AG10803 (cell line): Measurements from ENCODE around the gene HDAC2.
"Not testable (repeated sequence)": the region's sequence is repeated elsewhere in the genome, so short reads cannot be mapped to it uniquely, and the experiment has no call there.

ENCODE experiments used
- DNase-seq: peaks from one replicate; pipeline ENCODE4 v3.0.0; 2010; ENCODE audit warnings: low read depth
- H3K4me3 ChIP-seq: 2 replicates; pipeline ENCODE4 v1.5.1; 2011; ENCODE audit warnings: mild to moderate bottlenecking, low read length, control low read depth
- TF ChIP-seq, protein P1 (sequence below): conservative IDR thresholded peaks from 2 replicates; pipeline ENCODE4 v1.5.1; 2011; ENCODE audit warnings: mild to moderate bottlenecking, low read length, control low read depth, inconsistent platforms

HDAC2 gene

DNA sequence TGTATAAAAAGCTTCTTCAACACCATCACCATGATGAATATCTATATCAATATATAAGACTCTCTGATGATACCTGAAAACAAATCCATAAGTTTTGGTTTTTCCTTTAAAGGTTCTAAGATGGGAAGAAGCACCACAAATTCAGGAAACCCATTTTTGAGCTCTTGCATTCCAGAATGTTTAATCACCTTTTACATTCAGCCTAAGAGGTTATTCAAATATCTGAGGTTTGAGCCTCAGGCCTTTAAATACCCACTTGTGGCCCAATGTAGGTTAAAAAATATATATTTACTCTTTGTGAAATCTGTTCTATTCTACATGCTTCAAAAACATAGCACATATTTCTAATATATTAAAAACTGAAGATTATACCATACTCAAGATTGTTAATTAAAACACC, 17.6 kb downstream of the HDAC2 start:
- no peak overlapping the region for H3K4me3 ChIP-seq
- DNase-seq = peak; percentile 49
- TF ChIP-seq, protein P1, sequence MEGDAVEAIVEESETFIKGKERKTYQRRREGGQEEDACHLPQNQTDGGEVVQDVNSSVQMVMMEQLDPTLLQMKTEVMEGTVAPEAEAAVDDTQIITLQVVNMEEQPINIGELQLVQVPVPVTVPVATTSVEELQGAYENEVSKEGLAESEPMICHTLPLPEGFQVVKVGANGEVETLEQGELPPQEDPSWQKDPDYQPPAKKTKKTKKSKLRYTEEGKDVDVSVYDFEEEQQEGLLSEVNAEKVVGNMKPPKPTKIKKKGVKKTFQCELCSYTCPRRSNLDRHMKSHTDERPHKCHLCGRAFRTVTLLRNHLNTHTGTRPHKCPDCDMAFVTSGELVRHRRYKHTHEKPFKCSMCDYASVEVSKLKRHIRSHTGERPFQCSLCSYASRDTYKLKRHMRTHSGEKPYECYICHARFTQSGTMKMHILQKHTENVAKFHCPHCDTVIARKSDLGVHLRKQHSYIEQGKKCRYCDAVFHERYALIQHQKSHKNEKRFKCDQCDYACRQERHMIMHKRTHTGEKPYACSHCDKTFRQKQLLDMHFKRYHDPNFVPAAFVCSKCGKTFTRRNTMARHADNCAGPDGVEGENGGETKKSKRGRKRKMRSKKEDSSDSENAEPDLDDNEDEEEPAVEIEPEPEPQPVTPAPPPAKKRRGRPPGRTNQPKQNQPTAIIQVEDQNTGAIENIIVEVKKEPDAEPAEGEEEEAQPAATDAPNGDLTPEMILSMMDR = no peak

DNA sequence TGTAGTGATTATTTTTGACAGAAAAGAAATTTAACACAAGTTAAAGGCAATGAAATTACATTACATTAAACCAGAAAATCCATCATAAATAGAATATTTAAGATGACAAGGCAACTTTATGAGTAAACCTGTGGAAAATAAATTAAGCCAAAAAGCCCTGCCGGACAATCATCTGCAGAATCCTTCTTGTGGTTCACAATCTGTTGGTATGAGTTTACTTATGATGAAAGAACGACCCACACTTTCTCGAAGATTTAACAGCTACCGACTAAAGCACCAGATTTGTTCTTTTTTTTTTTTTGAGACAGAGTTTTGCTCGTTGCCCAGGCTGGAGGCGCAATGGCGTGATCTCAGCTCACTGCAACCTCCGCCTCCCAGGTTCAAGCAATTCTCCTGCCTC, 21.4 kb downstream of the HDAC2 start:
- TF ChIP-seq, protein P1 = no peak
- H3K4me3 ChIP-seq = no peak overlapping the region
- DNase-seq = no peak

DNA sequence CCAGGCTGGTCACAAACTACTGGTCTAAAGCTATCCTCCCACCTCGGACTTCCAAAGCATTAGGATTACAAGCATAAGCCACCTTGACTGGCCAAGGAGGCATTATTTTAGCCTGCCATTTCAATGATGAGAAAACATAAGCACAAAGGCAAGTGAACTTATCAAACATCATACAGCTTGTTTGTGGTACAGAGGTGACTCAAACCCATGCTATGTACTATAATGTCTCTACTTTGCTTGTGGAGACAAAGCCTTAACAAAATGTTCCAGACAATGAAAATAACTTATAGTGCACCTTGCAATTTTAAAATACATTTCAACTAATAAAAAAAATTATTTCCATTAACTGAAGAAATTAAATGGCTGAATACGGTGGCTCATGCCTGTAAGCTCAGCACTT, 26.2 kb downstream of the HDAC2 start:
- no peak overlapping the region for H3K4me3 ChIP-seq
- no peak for DNase-seq
- TF ChIP-seq, protein P1 = no peak

DNA sequence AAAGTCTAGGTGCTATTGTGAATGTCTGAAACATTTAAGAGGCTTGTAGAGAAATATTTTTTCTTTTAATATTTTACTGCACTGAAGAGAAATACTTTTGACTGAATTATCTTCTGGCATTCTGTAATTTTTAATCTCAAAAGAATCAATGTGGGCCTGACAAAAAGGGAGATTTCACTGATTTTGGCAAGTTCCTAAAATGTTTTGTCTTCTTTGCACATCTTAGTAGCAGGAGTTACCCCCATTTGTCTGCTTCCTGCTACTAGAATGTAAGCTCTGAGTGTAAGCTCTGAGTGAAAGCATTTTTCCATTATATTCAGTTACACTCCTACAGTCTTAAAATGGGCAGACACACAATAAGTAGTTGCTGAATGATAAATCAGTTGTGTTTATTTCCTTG, 31.1 kb downstream of the HDAC2 start:
- no peak for DNase-seq
- TF ChIP-seq, protein P1 = no peak
- no peak overlapping the region for H3K4me3 ChIP-seq

DNA sequence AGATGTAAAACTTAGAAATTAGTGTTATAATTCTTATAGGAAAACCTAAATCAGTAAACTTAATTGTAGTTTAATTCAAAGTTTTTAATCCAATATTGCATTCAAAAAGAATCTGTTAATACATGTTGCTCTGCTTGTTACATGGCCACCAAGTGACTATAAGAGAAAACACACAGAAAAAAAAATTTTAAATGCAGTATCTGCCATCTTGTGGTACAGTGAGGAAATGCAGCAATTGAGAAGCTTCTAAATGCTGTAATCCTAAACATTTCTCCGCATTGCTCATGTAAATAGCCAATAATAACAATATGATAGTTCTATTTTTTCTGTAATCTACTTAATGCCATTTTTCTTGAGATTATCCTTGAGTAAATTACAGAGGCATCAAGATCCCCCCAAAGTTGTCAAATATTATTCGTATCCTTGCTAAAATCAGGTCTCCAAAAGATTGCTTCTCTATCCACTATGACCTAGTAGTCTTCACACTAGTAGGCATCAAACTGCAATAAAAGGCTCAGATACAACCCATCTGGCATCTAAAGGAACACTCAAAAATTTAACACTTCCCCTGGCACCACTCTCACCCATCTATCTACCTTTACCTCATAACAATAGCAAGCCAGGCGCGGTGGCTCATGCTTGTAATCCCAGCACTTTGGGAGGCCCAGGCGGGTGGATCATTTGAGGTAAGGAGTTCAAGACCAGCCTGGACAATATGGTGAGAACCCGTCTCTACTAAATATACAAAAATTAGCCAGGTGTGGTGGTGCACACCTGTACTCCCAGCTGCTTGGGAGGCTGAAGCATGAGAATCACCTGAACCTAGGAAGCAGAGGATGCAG, 34.6 kb downstream of the HDAC2 start:
- H3K4me3 ChIP-seq = no peak overlapping the region
- DNase-seq = peak; percentile 70
- TF ChIP-seq, protein P1 = peak; percentile 88

DNA sequence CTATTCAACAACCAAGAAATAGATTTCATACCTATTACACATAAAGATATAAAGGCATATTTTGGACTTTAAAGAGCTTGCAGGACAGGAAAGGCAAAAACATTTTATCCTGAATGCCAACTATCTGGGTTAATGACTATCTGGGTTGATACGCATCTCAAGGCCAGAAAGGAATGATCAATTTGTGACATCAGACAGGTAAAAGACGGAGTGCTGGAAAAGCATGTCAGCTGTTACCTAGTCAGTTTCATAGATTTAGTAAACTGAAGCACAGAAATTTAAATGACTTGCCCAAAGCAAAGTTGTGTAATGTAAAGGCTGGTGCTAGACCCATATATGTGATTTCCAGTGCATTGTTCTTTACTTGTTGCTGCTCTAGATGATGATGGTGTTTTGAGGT, 36.8 kb downstream of the HDAC2 start:
- TF ChIP-seq, protein P1 = no peak
- DNase-seq = no peak
- H3K4me3 ChIP-seq = no peak overlapping the region

DNA sequence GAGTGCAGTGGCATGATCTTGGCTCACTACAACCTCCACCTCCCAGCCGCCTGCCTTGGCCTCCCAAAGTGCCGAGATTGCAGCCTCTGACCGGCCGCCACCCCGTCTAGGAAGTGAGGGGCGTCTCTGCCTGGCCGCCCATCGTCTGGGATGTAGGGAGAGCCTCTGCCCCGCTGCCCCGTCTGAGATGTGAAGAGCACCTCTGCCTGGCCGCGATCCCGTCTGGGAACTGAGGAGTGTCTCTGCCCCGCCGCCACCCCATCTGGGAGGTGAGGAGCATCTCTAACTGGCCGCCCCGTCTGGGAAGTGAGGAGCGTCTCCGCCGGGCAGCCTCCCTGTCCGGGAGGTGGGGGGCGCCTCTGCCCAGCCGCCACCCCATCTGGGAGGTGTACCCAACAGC, 39.0 kb downstream of the HDAC2 start:
- DNase-seq, H3K4me3 ChIP-seq: not testable (repeated sequence)
